ENCODE data around the gene SMPD3.

The SMPD3 gene

DNA sequence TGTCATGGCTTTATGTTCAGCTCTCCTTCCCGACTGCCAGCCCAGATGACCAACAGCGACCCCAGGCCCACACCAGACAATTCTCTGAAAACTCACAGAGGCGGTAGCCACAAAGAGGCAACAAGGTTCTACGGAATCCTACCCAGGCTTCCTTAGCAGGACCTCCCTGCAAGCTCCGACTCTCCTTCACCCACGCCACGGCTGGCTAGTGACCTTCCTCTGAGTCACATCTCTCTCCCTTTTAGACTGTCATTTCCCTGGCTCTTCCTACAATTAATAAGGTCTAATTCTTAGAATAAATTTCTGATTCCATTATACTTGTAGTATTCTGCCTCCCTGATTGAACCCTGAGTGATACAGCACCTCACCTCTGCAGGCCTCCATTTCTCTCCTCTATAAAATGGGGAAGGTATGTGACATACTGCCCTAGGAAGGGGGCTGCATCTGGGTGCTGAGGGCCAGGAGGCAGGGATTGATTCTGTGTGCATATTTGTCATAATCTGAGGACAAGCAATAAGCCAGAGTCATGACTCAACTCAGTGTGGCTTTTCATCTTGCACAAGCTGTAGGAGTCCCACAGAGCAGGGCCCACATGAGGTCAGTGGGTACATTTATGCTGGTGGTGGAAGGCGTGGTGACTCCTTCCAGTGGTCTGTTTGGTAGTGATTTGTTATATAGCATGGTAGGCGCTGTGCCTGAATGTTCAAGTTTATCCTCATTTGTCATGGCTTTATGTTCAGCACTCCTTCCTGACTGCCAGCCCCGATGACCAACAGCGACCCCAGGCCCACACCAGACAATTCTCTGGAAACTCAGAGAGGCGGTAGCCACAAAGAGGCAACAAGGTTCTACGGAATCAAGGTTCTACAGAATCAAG is 46.2 kb downstream of the SMPD3 start:
- no peak for DNase-seq

DNA sequence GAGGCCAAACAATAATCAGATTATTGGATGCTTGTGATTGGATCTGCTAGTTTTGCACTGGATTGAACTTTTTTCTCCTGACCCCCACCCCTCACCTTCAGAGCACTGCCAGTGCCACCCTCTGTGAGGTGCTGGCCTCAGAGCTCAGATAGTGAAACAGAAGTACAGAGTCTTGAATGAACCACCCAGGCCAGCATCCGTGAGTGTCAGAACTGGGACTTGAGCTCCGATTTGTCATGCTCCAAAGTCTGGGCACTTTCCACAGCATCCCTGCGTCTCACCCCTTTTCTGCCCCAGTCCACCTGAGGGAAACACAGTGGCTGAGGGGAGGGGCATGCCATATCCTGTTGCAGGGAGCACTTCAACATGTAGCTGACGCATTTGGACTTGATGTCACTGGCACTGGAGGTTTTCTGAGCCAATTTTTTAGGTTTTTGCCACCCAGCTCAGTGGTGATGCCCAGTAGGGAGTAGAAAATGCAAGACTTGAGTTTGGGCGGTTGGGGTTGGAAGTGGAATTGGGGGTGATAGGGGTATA is 47.3 kb downstream of the SMPD3 start:
- no peak for DNase-seq

DNA sequence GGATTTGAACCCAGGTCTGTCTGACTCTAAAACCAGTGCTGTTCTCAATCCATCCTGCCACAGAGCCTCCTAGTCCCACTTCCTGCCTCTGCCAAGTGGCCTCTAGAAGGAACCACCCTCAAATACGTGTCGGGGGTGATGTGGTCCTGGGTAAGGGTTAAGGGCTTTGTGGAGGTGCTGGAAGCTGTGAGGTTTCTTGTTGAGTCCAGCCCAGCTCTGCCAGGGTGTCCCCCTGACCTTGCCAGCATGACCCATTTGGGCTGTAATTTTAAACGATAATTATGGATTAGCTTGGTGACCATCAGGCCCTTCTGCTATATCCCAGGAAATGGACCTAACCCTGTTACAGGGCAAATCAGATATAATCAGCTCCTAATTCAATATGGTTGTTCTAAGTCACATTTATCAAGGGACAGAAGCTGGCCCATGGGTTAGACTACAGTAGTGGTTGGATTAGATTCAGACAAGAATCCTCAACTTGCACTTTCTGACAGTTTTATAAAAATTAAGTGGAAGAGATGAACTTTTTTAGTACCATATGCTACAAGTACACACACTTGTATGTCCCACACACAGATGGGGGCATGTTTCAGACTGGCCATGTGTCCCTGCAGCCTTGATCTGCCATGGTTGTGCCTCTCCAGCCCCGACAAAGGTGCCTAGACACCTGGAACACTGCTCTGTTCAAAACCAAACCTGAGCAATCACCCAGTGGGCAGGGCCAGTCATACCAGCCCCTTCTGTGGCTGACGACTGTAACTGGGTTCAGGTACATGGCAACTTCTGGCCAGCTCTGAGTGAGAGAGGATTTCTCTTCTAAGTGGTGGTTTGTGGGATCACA is 48.0 kb downstream of the SMPD3 start:
- no peak for DNase-seq

DNA sequence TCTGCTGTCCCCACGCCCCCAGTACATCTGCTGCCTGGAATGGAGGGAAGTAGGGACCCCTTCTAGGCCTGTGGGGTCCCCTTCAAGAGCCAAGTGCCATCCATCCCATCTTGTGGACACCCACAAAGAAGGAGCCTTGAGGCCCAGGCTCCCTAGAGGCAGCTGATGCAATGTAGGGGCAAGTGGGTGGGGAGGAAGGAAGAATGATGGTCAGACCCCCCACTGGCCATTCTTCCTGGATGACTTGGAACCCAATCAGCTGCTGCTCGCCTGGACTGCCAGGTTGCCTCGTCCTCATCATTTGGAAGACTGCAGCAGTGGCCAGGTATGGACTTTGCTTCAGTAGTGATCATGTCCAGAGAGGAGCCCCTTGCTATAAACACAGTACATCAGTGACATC is 48.9 kb downstream of the SMPD3 start:
- no peak for DNase-seq

GRCh38 chr16:68397710-68398201 is 50.6 kb downstream of the SMPD3 start:
- no peak for DNase-seq

DNA sequence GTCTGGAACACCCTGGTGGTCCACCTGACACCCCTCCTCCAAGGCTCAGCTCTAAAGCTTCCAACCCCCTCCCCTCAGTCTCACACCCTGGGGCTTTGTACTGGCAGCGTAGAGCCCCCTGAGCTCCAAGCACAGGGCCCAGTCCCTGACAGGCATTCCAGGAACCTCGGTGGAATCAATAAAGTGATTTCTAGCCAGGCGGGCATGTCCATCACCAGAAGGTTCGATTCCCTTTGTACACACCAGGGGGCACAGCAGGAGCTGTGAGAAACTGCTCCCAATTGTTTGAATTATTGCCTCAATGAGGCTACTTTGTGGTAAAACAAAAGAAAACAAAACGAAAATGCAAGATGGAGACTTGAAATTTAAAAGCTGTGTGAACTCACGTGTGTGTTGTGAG is 51.8 kb downstream of the SMPD3 start:
- DNase-seq: no peak

- no peak for DNase-seq
Measured at GRCh38 chr16:68395815-68396214, 52.5 kb downstream of the SMPD3 start.

DNA sequence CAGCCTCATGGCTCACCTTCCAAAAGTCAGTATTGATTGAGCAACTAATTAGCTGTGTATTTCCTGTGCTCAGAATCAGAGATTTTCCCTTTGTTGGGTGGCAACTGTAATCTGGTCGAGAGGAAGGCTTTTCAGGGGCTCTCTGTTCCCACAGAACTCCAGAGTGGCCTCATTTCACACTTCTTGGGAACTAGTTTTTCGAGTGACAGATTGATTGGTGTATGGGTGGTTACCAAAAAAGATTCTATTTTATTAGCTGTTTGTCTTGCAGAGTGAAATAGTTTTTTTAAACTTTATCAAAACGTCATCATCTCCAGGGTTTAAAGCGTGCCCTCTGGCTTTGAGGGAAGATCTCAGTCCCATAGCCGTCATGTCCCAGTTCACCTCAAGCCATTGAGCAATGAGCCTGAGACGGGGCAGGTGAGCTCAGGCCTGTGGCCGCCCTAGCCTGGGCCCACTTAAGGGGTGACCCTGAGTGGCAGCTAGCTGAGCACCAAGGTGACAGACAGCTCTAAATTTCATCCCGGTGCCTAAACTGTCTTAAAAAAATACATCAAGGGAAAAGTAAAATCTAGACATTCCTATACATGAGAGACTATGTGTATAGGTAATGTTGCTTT is 53.0 kb downstream of the SMPD3 start:
- no peak for DNase-seq

DNA sequence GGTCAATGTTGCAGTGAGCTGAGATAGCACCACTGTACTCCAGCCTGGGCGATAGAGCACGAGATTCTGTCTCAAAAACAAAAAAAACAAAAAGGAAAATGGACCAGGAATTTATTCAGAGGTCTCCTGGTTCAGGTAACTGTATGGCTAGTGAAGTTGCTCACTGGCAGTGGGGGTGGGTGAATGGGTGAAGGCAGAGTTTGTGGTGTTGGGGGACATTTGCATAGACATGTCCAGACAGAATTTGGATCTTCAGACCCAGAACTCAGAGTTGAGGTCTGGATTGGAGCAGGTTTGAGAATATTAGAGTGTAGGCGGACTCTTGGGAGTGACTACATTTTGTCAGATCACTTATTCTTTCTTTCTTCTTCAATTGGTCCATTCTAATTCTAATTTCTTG is 55.0 kb downstream of the SMPD3 start:
- no peak for DNase-seq

GRCh38 chr16:68389750-68390371 is 58.4 kb downstream of the SMPD3 start:
- DNase-seq: no peak

DNA sequence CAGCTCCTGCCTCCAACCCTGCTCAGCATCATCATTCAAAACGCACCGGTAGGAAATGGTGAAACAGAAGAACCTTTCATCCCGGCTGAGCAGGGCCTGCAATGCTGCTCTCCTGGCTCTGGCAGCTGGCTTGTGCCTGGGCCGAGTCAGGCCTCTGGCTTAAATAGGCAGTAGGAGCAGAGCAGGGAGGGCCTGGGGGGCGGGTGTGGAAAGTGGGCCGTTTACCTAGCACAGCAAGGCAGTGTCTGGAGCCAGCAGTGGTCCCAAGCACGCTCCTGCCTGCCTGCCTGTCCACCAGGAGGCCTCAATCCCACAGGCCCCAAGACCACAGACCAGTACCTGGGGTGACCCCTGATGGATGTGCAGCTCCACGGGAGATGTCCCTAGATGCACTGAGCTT is 59.3 kb downstream of the SMPD3 start:
- no peak for DNase-seq

- DNase-seq: no peak
Measured at GRCh38 chr16:68388124-68388523, 60.2 kb downstream of the SMPD3 start.

DNA sequence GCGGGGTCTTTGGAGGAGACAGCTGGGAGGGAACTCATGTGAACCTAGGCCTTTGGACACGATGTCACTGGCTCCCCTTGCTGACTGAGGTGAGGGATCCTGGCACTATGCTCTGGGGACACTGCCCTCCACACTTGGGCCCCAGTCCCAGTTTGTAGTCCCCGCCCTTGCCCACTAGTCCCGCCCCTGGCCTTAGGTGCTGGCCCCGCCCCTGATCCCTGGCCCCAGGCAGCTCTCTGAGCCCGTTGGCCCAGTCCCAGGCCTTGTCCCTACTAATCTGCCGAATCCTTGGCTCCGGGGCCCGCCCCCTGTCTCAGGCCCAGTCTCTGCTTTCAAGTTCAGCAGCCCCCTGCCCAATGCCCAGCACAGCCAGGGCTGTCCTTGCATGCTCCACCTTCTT is 61.0 kb downstream of the SMPD3 start:
- DNase-seq: no peak

DNA sequence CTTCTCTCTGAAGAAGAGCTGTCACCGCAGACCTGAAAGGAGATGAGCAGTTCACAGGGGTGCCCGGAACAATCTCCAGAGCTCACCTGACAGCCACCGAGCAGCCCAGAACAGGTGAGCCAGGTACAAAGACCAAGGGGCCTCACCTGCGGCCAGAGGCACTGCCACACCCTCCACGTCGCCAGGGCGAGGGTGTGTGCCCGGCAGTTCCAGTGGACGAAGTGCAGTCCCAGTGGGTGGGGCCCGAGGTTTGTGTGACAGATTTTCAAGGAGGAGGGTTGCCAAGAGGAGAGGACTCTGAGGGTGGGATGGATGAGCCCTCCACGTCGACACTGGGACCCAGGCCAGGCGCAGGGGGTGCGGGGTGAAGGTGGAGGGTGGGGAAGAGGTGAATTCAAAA is 61.7 kb downstream of the SMPD3 start:
- DNase-seq: no peak

GRCh38 chr16:68385371-68385770 is 62.9 kb downstream of the SMPD3 start:
- no peak for DNase-seq

- DNase-seq: no peak
Measured at GRCh38 chr16:68384288-68385161, 63.8 kb downstream of the SMPD3 start.

GRCh38 chr16:68383858-68384257 is 64.5 kb downstream of the SMPD3 start:
- DNase-seq: no peak

DNA sequence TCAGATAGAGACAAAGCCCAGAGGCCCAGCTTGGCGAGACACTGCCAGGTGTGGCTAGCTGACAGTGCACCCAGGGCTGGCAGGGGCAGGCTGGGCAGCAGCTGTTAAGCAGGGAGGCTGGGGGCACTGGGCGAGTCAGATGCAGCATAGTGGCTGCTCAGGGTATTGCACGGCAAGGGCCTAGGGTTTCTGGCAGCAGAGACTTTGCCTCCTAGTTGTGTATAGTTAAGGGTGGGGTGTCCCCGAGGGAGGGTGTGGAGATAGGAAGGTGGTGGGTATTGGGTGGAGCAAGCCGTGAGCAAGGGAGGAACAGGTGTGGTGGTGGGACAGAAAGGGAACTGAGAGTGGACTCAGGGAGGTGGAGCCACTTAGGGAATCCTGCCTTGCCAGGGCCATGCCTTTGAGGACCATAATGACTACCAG is 66.0 kb downstream of the SMPD3 start:
- no peak for DNase-seq

DNA sequence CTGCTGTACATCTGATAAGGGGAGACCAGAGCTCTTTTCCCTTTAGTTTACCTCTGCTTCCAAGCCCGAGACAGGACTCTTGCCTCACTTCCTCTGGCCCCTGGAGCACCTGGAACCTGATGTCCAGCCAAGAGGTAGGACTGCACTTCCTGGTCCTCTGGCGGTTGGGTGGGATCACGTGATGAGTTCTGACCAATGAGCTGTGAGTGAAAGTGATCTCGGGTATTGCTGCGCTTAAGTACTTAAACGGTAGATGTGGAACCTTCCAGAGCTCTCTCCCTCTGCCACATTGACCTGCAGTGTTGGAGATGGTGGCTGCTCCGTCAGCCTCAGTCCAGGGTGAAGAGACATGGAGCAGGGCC is 67.0 kb downstream of the SMPD3 start:
- no peak for DNase-seq

GRCh38 chr16:68380676-68381362 is 67.5 kb downstream of the SMPD3 start:
- no peak for DNase-seq

DNA sequence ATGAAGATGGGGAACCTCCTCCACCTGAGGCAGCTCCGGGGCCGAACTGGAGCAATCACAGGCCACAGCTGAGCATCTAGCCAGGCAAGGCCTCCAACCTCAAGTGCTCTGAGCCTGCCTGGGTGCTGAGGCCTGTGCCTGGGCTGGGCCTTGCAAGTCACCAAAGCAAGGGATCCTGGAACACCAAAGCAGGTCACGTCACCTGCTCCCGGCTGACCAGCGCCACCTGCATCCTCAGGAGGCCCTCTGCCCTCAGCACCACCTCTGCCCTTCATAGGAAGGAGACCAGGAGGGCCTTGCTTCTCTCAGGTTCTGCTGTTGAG is 68.0 kb downstream of the SMPD3 start:
- DNase-seq: no peak
